GM10266 (cell line): Measurements from ENCODE around the gene BSPRY.
A peak's percentile ranks its signal among the peaks of the same experiment; 100 is the strongest.
"Not testable (repeated sequence)": the region's sequence is repeated elsewhere in the genome, so short reads cannot be mapped to it uniquely, and the experiment has no call there.

ENCODE experiments used
- DNase-seq: peaks from one replicate; pipeline ENCODE4 v3.0.0; 2012; ENCODE audit errors: extremely low spot score
- TF ChIP-seq, protein P1 (sequence below): IDR thresholded peaks from 2 replicates; pipeline ENCODE4 v1.5.1; 2012; ENCODE audit warnings: mild to moderate bottlenecking, low read depth; ENCODE audit not compliant: control insufficient read depth, insufficient read depth; ENCODE audit errors: missing control alignments

Gene BSPRY

DNA sequence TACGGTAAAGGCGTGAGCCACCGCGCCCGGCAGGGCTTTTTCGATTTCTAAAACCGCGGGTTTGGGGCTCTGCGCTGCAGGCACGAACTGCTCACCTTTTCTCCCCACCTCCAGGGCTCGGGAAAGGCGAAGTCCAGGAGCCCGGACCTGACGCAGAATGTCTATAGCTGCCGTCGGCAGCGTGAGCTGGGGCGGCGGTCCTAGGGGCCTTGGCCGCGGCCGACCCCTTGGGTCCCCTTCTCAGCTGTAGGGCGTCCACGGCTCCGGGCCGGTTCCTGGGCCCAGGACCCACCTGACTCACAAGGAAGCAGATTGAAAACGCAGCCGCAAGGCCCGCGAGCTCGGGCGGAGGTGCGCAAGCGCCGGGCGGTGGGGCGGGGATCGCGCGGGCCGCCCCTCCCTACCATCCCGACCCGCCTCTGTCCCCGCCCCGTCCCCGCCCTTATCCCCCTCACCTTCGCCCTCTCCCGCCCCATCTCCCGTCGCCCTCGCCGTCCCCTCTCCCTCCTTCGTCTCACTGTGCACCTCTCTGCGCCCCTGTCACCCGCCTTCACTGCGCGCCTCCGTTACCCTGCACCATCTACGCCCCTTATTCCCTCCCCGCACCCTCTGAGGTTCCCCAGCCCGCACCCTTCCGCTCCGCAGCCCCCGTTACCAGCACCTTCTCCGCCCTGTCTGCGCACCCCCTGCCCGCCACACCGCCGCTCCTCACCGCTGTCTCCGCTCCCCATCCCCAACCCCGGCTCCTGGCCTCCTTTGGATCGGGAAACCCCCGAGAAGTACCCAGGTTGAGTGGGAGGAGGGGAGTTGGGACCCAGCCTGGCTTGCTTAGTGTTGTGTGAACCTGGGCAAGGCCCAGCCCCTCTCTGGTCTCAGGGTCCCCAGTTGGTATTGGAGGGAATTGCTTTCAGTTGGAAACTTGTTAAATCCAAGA is 27.6 kb downstream of the BSPRY start, which contains the start of gene HDHD3:
TSS of gene HDHD3 (minus strand) at position 353 of the 934 bp plus-strand sequence. CDS start 2,632 bp downstream, outside the sequence.
- TF ChIP-seq, protein P1, sequence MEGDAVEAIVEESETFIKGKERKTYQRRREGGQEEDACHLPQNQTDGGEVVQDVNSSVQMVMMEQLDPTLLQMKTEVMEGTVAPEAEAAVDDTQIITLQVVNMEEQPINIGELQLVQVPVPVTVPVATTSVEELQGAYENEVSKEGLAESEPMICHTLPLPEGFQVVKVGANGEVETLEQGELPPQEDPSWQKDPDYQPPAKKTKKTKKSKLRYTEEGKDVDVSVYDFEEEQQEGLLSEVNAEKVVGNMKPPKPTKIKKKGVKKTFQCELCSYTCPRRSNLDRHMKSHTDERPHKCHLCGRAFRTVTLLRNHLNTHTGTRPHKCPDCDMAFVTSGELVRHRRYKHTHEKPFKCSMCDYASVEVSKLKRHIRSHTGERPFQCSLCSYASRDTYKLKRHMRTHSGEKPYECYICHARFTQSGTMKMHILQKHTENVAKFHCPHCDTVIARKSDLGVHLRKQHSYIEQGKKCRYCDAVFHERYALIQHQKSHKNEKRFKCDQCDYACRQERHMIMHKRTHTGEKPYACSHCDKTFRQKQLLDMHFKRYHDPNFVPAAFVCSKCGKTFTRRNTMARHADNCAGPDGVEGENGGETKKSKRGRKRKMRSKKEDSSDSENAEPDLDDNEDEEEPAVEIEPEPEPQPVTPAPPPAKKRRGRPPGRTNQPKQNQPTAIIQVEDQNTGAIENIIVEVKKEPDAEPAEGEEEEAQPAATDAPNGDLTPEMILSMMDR: no peak
- DNase-seq: peak; percentile 88

DNA sequence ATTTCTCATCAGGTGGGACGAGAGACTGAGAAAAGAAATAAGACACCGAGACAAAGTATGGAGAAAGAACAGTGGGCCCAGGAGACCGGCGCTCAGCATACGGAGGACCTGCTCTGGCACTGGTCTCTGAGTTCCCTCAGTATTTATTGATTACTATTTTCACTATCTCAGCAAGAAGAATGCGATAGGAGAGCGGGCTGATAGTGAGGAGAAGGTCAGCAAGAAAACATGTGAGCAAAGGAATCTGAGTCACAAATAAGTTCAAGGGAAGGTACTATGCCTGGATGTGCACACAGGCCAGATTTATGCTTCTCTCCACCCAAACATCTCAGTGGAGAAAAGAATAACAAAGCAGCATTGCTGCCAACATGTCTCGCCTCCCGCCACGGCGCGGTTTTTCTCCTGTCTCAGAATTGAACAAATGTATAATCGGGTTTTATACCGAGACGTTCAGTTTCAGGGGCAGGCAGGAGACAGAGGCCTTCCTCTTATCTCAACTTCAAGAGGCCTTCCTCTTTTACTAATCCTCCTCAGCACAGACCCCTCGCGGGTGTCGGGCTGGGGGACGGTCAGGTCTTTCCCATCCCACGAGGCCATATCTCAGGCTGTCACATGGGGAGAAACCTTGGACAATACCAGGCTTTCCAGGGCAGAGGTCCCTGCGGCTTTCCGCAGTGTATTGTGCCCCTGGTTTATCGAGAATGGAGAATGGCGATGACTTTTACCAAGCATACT is 29.9 kb downstream of the BSPRY start:
- not testable (repeated sequence) for DNase-seq

GRCh38 chr9:113379829-113380210 is 30.5 kb downstream of the BSPRY start:
- DNase-seq: not testable (repeated sequence)

GRCh38 chr9:113380869-113381378 is 31.6 kb downstream of the BSPRY start:
- DNase-seq: peak; percentile 76
- TF ChIP-seq, protein P1: no peak

DNA sequence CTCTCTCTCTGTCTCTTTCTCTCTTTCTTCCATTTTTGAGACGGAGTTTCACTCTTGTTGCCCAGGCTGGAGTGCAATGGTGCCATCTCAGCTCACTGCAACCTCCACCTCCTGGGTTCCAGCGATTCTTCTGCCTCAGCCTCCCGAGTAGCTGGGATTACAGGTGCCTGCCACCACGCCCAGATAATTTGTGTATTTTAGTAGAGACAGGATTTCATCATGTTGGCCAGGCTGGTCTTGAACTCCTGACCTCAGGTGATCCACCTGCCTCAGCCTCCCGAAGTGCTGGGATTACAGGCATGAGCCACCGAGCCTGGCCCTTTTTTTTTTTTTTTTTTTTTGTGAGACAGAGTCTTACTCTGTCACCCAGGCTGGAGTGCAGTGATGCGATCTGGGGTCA is 32.1 kb downstream of the BSPRY start:
- DNase-seq: not testable (repeated sequence)

- TF ChIP-seq, protein P1: no peak
- DNase-seq: no peak
These were observed 32.6 kb downstream of the BSPRY start for GRCh38 chr9:113381909-113382411.

DNA sequence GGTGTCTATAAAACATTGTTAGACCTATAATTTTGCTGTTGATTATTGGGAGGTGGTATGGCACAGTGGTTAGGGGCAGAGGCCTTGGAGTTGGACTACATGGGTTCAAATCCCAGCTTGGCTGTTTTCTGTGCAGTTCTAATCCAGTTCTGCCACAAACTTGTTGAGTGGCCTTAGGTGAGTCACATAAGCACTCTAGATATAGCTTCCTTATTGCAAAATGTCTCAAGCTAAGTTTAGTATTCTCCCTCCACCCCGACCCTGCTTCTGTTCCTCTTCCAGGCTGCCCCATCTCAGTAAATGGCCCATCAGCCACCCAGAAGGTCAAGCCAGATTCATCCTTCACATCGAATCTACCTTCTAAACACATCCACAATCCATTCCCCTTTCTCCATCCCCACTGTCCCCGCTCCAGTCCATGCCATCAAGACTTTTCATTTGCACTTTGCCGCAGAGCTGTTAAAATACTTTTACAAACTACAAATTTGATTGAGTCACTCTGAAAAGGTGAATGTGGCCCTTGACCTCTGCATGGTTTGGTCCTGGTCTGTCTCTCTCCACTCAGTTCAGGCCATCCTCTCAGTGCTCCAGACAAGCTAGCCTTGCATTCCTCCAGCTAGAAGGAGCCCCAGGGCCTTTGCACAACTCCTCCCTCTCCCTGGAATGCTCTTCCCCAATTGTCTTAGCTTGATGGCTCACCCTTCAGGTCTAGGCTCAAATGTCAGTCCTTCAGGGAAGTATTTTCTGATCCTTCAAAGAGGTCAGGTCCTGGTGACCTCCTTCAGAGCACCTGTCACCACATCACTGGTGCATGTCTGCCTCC is 37.4 kb downstream of the BSPRY start:
- TF ChIP-seq, protein P1: no peak
- DNase-seq: no peak

- TF ChIP-seq, protein P1: no peak
- DNase-seq: no peak
These were observed 38.4 kb downstream of the BSPRY start for GRCh38 chr9:113387560-113388230.
